ENCODE measurements around the gene PIGT.

- no peak for TF ChIP-seq POLR2A (IDR thresholded peaks at IDR 0.05)
- TF ChIP-seq, protein P1, sequence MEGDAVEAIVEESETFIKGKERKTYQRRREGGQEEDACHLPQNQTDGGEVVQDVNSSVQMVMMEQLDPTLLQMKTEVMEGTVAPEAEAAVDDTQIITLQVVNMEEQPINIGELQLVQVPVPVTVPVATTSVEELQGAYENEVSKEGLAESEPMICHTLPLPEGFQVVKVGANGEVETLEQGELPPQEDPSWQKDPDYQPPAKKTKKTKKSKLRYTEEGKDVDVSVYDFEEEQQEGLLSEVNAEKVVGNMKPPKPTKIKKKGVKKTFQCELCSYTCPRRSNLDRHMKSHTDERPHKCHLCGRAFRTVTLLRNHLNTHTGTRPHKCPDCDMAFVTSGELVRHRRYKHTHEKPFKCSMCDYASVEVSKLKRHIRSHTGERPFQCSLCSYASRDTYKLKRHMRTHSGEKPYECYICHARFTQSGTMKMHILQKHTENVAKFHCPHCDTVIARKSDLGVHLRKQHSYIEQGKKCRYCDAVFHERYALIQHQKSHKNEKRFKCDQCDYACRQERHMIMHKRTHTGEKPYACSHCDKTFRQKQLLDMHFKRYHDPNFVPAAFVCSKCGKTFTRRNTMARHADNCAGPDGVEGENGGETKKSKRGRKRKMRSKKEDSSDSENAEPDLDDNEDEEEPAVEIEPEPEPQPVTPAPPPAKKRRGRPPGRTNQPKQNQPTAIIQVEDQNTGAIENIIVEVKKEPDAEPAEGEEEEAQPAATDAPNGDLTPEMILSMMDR (IDR thresholded peaks at IDR 0.05), result peak in 4 of 7 experiments; percentile 14 to 31 (median 22)
These were observed 30.0 kb downstream of the PIGT start for GRCh38 chr20:45445805-45446562.

Measured in body of pancreas (tissue), 4 donors.